HepG2 (cell line): ENCODE measurements around the gene SUSD6. TPM values are rescaled to one million over a fixed set of nuclear protein-coding genes. Genes with fewer than 3 reads are reported as not detected.
A peak's percentile ranks its signal among the peaks of the same experiment; 100 is the strongest.

Source experiments
- CBX5 ChIP-seq: sonication (generic); formaldehyde crosslinking; IDR thresholded peaks from 2 replicates; pipeline ENCODE4 v1.4.0; 2020; ENCODE audit warnings: missing genetic modification reagents, borderline replicate concordance
- EHMT2 ChIP-seq: fragments of 200-600 bp; sonication (generic); IDR thresholded peaks from 2 replicates; pipeline ENCODE4 v1.7.0; 2017; ENCODE audit warnings: antibody characterized with exemption, low read depth, low read length, borderline replicate concordance
- EP300 ChIP-seq, 3 experiments: sonication (generic) in 1 of 3; formaldehyde crosslinking in 1 of 3; IDR thresholded peaks; 2 replicates each; pipeline versions ENCODE4 v1.5.1 to v1.6.1; 2011 to 2020; ENCODE audit warnings: low read depth in 2 of 3, low read length in 2 of 3, borderline replicate concordance in 1 of 3, improper control_type of control experiment in 1 of 3, mild to moderate bottlenecking in 1 of 3, missing genetic modification reagents in 1 of 3, moderate library complexity in 1 of 3
- JDP2 ChIP-seq: sonication (generic); formaldehyde crosslinking; IDR thresholded peaks from 2 replicates; pipeline ENCODE4 v1.8.1; 2022; ENCODE audit warnings: missing genetic modification reagents, borderline replicate concordance
- MLLT10 ChIP-seq: sonication (generic); formaldehyde crosslinking; IDR thresholded peaks from 2 replicates; pipeline ENCODE4 v1.4.0; 2020; ENCODE audit warnings: missing genetic modification reagents
- SMC3 ChIP-seq: IDR thresholded peaks from 2 replicates; pipeline ENCODE4 v1.6.1; 2011; ENCODE audit warnings: low read length, improper control_type of control experiment
- ZNF563 ChIP-seq: sonication (generic); formaldehyde crosslinking; IDR thresholded peaks from 2 replicates; pipeline ENCODE4 v1.8.0; 2022; ENCODE audit warnings: mild to moderate bottlenecking, moderate library complexity, missing genetic modification reagents
- ZNF644 ChIP-seq: IDR thresholded peaks from 2 replicates; pipeline ENCODE4 v1.6.1; 2016; ENCODE audit warnings: low read depth
- ZSCAN29 ChIP-seq: sonication (generic); formaldehyde crosslinking; conservative IDR thresholded peaks from 2 replicates; pipeline ENCODE4 v1.4.0; 2020; ENCODE audit warnings: mild to moderate bottlenecking, missing genetic modification reagents
- polyA plus RNA-seq, 8 experiments: library from polyadenylated mRNA; depleted of rRNA in 3 of 8; stranded (reverse) in 7 of 8; unstranded in 1 of 8; fragments of >200 nt; fragmentation: Illumina TruSeq in 4 of 8; extraction: Trizol in 4 of 8; gene quantifications; 2 replicates each; pipeline versions ENCODE4 v1.2.1 to v1.2.3, GENCODE V29; 2011 to 2016; ENCODE audit warnings: low read depth in 4 of 8, missing spikeins in 1 of 8, mixed read lengths in 1 of 8; ENCODE audit not compliant: insufficient read depth in 1 of 8
- total RNA-seq, 5 experiments: library from RNA; depleted of rRNA; stranded (reverse); fragments of >200 nt; fragmentation: Illumina TruSeq; extraction: Trizol; gene quantifications; 2 replicates each; pipeline ENCODE4 v1.2.3, GENCODE V29; 2016; ENCODE audit warnings: low read depth in 1 of 5
- TF ChIP-seq, protein P1 (sequence below): sonication (generic); formaldehyde crosslinking; IDR thresholded peaks from 2 replicates; pipeline ENCODE4 v1.4.0; 2020; ENCODE audit warnings: low read depth, missing genetic modification reagents
- TF ChIP-seq, protein P2 (sequence below): IDR thresholded peaks from 2 replicates; pipeline ENCODE4 v1.6.1; 2016; ENCODE audit warnings: low read depth
- TF ChIP-seq, protein P3 (sequence below): sonication (generic); formaldehyde crosslinking; IDR thresholded peaks from 2 replicates; pipeline ENCODE4 v1.4.0; 2020; ENCODE audit warnings: missing genetic modification reagents
- TF ChIP-seq, protein P4 (sequence below): sonication (generic); formaldehyde crosslinking; IDR thresholded peaks from 2 replicates; pipeline ENCODE4 v1.9.0; 2021; ENCODE audit warnings: missing genetic modification reagents, mild to moderate bottlenecking, borderline replicate concordance

The SUSD6 gene
- total and polyA plus RNA-seq, 2 of the 13 experiments (the other 11 are each of a cell fraction or from before 2014, with no cell fraction given): 7.2 to 7.4 TPM

DNA sequence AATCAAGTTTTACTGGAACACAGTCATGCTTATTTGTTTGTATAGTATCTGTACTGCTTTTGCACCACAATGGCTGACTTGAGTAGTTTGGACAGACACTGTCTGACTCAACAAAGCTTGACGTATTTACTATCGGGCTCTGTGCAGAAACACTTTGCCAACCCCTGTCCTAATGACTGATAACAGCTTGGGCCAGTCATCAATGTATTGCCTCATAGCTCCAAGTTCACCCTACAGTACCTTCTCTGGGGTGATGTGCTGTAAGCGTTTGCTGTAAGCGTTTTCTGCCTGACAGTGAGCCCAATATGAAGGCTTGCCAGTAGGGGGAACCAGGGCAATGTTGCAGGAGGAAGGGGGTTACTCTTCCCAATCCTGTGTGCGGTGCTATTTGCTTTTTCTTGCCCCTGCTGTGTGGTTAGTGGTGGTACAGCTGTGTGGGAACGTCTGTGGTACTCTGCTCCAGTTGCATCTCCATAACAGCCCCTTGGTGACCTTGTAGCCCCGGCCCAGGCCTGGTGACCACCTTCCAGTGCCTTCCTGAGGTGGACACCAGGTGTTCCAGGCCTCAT is 31.3 kb upstream of the SUSD6 start (continued):
- TF ChIP-seq, protein P1, sequence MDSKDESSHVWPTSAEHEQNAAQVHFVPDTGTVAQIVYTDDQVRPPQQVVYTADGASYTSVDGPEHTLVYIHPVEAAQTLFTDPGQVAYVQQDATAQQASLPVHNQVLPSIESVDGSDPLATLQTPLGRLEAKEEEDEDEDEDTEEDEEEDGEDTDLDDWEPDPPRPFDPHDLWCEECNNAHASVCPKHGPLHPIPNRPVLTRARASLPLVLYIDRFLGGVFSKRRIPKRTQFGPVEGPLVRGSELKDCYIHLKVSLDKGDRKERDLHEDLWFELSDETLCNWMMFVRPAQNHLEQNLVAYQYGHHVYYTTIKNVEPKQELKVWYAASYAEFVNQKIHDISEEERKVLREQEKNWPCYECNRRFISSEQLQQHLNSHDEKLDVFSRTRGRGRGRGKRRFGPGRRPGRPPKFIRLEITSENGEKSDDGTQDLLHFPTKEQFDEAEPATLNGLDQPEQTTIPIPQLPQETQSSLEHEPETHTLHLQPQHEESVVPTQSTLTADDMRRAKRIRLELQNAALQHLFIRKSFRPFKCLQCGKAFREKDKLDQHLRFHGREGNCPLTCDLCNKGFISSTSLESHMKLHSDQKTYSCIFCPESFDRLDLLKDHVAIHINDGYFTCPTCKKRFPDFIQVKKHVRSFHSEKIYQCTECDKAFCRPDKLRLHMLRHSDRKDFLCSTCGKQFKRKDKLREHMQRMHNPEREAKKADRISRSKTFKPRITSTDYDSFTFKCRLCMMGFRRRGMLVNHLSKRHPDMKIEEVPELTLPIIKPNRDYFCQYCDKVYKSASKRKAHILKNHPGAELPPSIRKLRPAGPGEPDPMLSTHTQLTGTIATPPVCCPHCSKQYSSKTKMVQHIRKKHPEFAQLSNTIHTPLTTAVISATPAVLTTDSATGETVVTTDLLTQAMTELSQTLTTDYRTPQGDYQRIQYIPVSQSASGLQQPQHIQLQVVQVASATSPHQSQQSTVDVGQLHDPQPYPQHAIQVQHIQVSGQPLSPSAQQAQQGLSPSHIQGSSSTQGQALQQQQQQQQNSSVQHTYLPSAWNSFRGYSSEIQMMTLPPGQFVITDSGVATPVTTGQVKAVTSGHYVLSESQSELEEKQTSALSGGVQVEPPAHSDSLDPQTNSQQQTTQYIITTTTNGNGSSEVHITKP (CRISPR knock-in tag): 0 out of 2 replicates have a peak, but pooled peaks have one; percentile 45
- TF ChIP-seq MLLT10 (CRISPR knock-in tag) (no peak), ZSCAN29 (0 out of 2 replicates have a peak, but pooled peaks have one; percentile 58), EHMT2 (peak; percentile 35; the same call in 1 of the 2 replicates), EP300 (IDR thresholded peaks at IDR 0.05; ENCODE audit: low read depth in 2 of 2, low read length in 2 of 2) (peak; percentile 41 to 59; a peak in 1 of 4 replicates), EP300 (CRISPR knock-in tag; IDR thresholded peaks at IDR 0.05; ENCODE audit: borderline replicate concordance) (peak; percentile 44; the same call in 1 of the 2 replicates), ZNF563 (no peak), CBX5 (CRISPR knock-in tag) (peak; percentile 58; the same call in 1 of the 2 replicates), JDP2 (no peak; the same call in 1 of the 2 replicates), SMC3 (peak; percentile 62), ZNF644 (CRISPR knock-in tag) (peak; percentile 95)
- TF ChIP-seq, protein P2, sequence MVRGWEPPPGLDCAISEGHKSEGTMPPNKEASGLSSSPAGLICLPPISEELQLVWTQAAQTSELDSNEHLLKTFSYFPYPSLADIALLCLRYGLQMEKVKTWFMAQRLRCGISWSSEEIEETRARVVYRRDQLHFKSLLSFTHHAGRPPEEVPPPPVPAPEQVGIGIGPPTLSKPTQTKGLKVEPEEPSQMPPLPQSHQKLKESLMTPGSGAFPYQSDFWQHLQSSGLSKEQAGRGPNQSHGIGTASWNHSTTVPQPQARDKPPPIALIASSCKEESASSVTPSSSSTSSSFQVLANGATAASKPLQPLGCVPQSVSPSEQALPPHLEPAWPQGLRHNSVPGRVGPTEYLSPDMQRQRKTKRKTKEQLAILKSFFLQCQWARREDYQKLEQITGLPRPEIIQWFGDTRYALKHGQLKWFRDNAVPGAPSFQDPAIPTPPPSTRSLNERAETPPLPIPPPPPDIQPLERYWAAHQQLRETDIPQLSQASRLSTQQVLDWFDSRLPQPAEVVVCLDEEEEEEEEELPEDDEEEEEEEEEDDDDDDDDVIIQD (CRISPR knock-in tag): peak; percentile 39; the same call in 1 of the 2 replicates
- TF ChIP-seq, protein P3, sequence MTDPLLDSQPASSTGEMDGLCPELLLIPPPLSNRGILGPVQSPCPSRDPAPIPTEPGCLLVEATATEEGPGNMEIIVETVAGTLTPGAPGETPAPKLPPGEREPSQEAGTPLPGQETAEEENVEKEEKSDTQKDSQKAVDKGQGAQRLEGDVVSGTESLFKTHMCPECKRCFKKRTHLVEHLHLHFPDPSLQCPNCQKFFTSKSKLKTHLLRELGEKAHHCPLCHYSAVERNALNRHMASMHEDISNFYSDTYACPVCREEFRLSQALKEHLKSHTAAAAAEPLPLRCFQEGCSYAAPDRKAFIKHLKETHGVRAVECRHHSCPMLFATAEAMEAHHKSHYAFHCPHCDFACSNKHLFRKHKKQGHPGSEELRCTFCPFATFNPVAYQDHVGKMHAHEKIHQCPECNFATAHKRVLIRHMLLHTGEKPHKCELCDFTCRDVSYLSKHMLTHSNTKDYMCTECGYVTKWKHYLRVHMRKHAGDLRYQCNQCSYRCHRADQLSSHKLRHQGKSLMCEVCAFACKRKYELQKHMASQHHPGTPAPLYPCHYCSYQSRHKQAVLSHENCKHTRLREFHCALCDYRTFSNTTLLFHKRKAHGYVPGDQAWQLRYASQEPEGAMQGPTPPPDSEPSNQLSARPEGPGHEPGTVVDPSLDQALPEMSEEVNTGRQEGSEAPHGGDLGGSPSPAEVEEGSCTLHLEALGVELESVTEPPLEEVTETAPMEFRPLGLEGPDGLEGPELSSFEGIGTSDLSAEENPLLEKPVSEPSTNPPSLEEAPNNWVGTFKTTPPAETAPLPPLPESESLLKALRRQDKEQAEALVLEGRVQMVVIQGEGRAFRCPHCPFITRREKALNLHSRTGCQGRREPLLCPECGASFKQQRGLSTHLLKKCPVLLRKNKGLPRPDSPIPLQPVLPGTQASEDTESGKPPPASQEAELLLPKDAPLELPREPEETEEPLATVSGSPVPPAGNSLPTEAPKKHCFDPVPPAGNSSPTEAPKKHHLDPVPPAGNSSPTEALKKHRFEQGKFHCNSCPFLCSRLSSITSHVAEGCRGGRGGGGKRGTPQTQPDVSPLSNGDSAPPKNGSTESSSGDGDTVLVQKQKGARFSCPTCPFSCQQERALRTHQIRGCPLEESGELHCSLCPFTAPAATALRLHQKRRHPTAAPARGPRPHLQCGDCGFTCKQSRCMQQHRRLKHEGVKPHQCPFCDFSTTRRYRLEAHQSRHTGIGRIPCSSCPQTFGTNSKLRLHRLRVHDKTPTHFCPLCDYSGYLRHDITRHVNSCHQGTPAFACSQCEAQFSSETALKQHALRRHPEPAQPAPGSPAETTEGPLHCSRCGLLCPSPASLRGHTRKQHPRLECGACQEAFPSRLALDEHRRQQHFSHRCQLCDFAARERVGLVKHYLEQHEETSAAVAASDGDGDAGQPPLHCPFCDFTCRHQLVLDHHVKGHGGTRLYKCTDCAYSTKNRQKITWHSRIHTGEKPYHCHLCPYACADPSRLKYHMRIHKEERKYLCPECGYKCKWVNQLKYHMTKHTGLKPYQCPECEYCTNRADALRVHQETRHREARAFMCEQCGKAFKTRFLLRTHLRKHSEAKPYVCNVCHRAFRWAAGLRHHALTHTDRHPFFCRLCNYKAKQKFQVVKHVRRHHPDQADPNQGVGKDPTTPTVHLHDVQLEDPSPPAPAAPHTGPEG (CRISPR knock-in tag): no peak
- TF ChIP-seq, protein P4, sequence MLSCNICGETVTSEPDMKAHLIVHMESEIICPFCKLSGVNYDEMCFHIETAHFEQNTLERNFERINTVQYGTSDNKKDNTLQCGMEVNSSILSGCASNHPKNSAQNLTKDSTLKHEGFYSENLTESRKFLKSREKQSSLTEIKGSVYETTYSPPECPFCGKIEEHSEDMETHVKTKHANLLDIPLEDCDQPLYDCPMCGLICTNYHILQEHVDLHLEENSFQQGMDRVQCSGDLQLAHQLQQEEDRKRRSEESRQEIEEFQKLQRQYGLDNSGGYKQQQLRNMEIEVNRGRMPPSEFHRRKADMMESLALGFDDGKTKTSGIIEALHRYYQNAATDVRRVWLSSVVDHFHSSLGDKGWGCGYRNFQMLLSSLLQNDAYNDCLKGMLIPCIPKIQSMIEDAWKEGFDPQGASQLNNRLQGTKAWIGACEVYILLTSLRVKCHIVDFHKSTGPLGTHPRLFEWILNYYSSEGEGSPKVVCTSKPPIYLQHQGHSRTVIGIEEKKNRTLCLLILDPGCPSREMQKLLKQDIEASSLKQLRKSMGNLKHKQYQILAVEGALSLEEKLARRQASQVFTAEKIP (CRISPR knock-in tag): no peak
